Measurements from ENCODE around the gene S100A8.

Gene S100A8

DNA sequence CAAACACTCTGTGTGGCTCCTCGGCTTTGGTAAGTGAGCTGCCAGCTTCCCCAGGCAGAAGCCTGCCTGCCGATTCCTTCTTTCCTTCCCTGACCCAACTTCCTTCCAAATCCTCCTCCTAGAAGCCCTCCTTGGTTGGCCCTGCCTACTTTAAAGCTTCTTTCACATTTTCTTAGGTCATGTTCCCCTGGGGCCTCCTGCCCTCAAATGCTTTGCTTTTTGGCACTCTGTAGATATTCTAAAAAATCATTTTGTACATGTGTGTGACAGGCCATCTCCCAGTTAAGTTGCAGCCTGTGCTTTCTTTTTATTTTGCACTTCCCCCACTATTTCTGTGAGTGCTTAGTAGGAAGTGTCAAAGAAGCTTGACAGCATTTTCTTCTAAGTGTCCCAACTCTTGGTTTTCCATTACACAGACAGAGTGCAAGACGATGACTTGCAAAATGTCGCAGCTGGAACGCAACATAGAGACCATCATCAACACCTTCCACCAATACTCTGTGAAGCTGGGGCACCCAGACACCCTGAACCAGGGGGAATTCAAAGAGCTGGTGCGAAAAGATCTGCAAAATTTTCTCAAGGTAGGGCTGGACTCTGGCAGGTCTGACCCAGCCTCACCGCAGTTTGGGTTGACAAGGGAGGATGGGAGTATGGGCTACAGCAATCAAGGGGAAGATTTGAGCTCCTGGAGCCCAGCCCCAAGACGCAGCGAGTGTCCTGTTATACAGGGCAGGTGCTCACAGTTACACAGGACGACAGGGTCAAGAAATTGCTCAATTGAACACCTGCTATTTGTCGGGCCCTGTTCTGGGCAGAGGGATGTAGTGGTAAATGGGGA, 32.8 kb downstream of the S100A8 start, which contains the start of gene S100A9:
TSS of gene S100A9 (plus strand) at position 2 of the 838 bp plus-strand sequence. CDS start at position 432, 430 bp downstream.
- no peak within 1 kb of the TSS for H3K4me3 ChIP-seq (ENCODE audit: low read depth, low read length)
- TF ChIP-seq, protein P1, sequence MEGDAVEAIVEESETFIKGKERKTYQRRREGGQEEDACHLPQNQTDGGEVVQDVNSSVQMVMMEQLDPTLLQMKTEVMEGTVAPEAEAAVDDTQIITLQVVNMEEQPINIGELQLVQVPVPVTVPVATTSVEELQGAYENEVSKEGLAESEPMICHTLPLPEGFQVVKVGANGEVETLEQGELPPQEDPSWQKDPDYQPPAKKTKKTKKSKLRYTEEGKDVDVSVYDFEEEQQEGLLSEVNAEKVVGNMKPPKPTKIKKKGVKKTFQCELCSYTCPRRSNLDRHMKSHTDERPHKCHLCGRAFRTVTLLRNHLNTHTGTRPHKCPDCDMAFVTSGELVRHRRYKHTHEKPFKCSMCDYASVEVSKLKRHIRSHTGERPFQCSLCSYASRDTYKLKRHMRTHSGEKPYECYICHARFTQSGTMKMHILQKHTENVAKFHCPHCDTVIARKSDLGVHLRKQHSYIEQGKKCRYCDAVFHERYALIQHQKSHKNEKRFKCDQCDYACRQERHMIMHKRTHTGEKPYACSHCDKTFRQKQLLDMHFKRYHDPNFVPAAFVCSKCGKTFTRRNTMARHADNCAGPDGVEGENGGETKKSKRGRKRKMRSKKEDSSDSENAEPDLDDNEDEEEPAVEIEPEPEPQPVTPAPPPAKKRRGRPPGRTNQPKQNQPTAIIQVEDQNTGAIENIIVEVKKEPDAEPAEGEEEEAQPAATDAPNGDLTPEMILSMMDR (IDR thresholded peaks at IDR 0.05; ENCODE audit: control insufficient read depth, extremely low read depth, insufficient read depth) = no peak
- no peak for DNase-seq (ENCODE audit: low read depth)

DNA sequence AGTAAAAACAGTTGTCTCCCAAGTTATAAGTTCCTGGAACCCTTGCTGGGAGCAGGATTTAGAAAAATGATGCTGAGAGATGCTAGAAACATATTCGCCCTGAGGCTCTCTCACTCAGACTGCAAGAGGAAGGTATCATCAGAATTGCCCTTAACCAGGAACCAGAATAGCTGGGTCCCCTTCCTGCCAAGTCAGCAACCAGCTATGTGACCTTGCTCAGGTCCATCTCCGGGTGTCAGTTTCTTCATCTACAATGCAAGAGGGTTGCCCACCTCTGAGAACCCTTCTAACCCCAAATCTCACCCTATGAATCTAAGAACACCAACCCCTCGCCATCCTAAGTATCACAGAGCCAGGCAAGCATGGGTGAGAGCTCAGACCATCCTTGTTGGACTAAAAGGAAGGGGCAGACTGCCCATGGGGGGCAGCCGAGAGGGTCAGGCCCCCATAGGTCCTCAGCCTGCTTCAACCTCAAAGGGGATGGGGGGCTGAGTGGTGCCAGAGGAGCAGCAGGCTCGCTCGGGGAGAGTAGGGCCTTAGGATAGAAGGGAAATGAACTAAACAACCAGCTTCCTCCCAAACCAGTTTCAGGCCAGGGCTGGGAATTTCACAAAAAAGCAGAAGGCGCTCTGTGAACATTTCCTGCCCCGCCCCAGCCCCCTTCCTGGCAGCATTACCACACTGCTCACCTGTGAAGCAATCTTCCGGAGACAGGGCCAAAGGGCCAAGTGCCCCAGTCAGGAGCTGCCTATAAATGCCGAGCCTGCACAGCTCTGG, 33.6 kb downstream of the S100A8 start:
- no peak overlapping the region for H3K4me3 ChIP-seq (ENCODE audit: low read depth, low read length)
- TF ChIP-seq, protein P1 (IDR thresholded peaks at IDR 0.05; ENCODE audit: control insufficient read depth, extremely low read depth, insufficient read depth) = no peak
- DNase-seq (ENCODE audit: low read depth) = peak; percentile 42

DNA sequence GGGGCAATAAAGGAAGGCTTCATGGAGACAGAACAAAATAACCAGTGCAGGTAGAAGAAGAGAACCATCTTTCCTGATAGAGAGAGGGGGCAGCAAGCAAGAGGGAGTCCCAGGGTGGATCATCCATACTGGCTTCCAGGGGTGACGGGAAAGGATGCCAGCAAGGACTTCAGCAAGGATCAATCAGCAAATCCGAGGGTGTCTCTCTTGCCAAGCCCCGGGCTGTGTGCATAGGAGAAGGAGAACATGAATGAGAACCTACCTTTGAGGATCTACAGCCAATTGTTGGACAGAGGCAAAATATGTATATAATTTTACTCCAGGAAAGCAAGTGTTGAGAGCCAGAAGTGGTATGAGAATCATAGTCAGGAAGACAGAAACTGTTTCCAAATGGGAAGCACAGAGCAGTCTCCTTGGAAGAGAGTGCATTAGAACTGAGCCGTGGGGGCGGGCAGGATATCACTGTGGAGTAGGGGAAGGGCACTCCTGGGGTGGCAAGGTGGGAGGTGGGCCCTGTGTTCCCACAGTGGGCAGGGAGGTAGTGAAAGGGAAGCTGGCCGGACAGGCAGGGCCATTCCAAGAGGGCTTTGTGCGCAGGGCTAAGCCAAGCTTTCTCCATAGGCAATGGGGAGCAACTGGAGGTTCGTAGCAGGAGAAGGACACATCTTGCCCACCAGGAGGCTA, 34.3 kb downstream of the S100A8 start:
- H3K4me3 ChIP-seq (ENCODE audit: low read depth, low read length) = no peak overlapping the region
- TF ChIP-seq, protein P1 (IDR thresholded peaks at IDR 0.05; ENCODE audit: control insufficient read depth, extremely low read depth, insufficient read depth) = no peak
- no peak for DNase-seq (ENCODE audit: low read depth)

DNA sequence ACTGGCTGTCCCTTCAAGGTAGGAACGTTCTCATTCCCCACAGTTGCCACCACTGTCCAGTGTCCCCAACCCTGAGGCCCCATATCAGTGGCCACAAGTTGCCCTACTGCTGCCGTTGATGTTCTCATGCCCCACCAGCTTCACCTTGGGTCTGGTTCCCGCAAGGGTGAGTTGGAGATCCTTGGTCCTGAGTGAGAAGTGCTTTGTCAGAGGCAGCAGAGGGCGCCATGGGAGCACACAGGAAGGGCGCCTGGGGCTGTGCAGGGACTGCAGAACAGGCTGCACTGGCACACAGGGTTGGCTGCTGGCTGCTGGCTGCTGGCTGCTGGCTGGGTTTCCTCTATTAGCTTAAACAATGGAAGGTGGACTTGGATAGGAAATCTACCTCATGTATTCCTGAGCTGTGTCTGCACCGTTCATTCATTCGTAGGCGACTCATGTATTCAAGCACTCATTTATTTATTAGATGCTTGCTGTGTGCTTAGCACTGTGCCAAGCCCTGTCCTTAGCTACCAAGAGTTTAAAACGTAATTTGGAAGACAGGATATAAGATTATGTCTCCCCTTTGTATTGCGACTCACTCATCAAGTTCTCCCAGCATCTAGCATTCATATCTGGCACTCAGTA, 35.3 kb downstream of the S100A8 start:
- TF ChIP-seq, protein P1 (IDR thresholded peaks at IDR 0.05; ENCODE audit: control insufficient read depth, extremely low read depth, insufficient read depth) = peak; percentile 57
- no peak overlapping the region for H3K4me3 ChIP-seq (ENCODE audit: low read depth, low read length)
- DNase-seq (ENCODE audit: low read depth) = peak; percentile 39

DNA sequence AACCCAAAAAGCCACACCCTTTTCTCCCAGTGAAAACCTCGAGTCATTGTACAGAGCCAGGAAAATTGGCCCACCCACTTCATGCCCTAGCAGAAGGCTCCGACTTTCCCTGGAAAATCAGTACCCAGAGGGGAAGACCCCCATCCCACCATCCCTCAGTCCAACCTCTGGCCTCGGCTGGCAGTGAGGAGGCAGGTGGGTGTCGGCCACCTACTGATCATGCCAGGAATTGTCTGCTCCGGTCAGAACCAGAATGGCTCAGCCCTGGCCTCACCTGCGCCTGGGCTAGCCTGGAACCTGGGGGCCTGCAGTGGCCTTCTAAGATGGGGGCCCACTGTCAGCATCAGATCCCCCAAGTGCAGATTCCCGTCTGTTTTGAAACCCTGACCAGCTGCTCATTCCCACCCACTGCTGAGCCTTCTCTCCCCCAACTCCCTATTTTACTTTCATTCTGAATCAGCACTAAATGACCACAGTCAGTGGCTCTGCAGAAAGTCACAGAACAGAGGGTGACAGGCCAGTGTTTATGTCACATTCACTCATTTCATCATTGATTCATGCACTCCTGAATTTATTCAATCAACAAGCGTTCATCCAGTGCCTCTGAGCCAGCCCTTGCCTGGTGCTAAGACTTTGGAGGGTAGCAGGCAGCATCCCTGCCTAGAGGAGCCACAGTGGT, 36.2 kb downstream of the S100A8 start:
- H3K4me3 ChIP-seq (ENCODE audit: low read depth, low read length) = no peak overlapping the region
- DNase-seq (ENCODE audit: low read depth) = no peak

More for the DNA sequence above, 36.2 kb downstream of the S100A8 start:
- TF ChIP-seq, protein P1 (IDR thresholded peaks at IDR 0.05; ENCODE audit: control insufficient read depth, extremely low read depth, insufficient read depth) = no peak
